GM18499 (cell line): ENCODE results near the gene SPEG.
A peak's percentile ranks its signal among the peaks of the same experiment; 100 is the strongest.

Source experiments
- ATAC-seq: cut with Tn5 transposase; IDR thresholded peaks from one replicate; pipeline ENCODE4 v1.9.1; 2021; ENCODE audit warnings: moderate number of reproducible peaks; ENCODE audit not compliant: insufficient read depth, unreplicated experiment

SPEG gene

DNA sequence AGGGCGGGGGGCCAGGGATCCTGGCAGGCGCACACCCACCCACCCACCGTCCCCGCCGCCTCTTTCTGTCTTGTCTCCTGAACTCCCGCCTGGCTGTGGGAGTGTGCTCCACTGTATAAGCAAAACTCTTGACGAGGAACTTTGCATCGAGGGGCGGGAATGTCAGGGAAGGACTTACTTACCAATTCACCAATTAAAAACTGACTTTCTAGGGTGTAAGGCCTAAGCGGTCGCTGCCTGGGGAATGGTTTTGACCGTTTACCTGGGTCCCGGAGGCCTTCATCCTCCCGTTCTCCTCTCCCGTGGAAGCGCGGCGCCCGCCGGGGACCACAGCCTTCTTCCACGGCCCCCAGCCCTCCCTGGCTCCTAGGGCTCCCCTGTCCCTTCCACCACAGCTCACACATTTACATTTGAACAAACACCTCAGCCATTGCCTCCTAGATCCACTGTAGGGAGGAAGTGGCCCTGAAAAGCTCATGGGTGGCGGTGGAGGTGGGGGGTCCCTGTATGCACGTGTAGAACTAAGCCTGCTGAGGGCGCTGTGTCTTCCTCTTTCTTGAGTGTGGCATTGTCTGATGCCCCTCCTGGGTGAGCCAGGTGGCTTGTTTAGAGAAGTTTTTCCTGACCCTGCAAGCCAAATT lies 88.5 kb downstream of the SPEG start:
- ATAC-seq = no peak

DNA sequence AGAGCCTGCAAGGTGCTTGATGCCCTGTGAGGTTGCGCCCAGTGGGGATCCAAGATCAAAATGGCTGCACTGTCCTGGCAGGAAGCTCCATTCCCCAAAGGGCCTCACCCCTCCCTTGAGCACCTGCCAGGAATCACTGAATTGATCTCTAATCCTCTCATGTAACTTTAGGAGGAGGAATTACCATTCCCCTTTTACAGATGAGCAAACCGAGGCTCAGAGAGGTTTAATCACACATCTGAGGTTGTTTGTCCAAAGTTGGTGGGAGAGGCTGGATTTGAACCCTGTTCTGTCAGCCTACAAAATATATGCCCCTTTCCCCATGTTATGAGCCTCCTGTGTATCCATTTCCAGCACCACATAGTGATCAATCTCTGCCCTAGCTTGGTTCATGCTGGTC lies 90.2 kb downstream of the SPEG start:
- ATAC-seq = no peak

DNA sequence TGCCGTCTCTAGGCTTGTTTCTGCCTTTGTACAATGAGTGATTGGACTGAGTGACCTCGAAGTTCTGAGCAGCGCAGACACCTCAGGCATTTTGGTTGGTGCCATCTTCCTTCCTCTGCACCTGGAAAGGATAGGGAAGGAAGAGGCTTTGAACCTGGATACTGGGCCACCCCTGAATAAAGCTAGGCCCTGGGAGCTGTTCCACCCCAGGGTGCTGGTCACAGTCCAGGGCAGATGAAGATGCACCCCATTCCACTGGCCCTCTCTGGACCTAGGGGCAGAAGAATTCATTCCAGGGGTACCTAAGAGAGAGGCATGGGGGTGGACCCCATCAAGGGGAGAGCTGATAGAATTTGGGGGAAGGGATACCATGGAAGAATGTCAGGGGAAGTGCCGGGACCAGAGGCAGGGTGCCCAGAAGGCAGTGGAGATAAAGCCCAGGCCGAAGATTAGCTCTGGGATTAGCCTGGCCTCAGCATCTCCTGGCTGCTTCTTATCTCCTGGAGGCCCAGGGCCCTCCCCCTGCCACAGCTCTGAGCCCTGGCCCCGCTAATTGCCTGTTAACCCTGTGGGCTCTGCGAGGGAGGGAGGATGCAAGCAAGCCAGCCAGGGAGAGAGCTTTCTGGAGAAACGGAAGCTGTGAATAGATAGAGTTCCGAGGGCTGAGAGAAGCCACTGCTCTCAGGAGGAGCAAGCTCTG lies 91.0 kb downstream of the SPEG start:
- no peak for ATAC-seq

- no peak for ATAC-seq
Observed at GRCh38 chr2:219526320-219527075, 91.9 kb downstream of the SPEG start.

DNA sequence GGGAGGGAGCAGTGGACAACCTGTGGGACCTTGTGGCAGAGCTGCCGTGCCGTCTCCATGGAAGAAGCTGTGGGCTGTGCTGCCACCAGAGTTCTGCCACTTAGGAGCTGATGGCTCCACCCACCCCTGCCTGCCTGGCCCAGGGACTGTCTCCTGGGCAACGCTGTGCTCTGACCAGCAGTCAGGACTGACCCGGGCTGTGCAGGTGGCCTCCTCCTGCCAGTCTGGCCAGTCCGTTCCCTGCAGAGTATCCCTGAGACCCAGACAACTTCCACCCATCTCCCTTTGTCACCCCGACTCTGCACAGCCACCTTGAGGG lies 92.4 kb downstream of the SPEG start:
- no peak for ATAC-seq

DNA sequence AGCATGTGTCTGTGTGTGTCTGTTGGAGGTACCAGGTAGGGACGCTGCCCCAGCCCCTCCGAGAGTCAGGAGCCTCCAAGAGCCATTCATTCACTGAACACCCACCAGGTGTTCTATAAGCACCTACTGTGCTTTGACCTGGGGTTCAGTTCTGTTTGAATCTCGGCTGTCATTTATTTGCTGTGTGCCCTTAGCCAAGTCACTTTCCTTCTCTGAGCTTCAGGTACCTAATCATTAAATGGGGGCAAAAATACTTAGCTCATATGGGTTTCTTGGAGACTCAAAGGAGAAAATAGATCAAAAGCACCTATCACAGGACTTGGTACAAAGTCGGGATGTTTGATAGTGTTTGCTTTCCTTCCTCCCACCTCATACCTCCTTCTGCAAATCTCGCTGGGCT lies 92.8 kb downstream of the SPEG start:
- ATAC-seq = no peak

DNA sequence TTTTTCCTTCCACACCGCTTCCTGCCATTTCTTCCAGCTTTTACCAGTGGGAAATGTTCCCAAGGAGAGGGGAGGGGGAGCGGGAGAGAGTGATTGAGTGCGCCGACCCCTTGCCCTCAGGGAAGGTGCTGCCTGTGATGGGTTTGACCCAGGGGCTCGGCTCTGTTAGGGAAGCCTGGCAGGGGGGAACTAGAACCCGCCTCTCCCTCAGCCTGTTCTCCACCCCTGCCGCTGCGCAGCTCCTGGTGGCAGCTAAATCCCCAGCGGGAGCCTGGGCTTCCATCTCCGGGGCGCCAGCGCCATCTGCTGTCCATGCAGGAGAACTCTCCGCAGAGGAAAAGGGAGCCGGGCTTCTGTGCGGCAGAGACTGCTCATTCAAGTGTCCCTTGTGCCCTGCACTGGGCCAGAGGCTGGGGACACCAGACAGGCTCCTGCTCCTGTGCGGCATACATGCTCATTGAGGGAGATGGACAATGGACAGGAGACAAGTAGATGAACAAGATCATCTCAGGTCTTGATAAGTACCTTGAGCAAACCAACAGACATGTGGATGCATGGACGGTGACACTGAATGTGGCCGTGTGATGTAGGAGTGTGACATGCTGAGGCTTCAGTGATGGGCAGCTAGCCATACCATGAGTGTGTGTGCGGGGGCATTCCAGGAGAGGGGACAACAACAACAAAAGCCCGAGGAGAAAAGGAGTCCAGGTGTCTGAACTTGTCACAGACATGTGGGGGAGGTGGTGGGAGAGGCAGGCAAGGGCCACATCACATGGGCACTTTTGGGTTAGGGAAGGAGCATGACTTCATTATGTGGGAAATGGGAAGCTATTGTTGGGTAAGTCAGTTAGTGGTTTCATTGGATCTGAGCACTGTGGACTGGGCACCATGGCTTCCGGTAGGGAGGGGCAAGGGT lies 95.7 kb downstream of the SPEG start:
- ATAC-seq = peak; percentile 71

DNA sequence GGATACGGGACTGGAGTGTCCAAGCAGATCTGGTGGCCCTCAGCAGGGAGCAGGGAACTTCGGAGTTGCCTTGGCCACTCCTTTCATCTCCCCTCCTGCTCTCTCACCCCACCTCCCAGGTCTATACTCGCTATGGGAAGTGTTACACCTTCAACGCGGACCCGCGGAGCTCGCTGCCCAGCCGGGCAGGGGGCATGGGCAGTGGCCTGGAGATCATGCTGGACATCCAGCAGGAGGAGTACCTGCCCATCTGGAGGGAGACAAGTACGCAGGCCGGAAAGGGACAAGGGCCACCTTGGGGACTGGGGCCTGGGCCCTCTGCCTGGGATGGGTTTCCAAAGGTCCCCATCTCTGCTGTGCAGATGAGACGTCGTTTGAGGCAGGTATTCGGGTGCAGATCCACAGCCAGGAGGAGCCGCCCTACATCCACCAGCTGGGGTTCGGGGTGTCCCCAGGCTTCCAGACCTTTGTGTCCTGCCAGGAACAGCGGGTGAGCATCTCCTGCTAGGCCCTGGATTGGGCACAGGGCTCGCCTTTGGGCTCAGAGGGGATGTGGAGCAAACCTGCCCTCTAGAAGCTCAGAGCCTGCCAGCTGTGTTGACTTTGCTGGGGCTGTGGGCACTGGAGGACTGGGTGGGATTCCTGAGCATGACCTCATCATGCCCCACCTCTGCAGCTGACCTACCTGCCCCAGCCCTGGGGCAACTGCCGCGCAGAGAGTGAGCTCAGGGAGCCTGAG lies 97.2 kb downstream of the SPEG start:
- ATAC-seq = no peak

- no peak for ATAC-seq
Observed at GRCh38 chr2:219532378-219532649, 97.7 kb downstream of the SPEG start.

- no peak for ATAC-seq
Observed at GRCh38 chr2:219533930-219534661, 99.5 kb downstream of the SPEG start.

DNA sequence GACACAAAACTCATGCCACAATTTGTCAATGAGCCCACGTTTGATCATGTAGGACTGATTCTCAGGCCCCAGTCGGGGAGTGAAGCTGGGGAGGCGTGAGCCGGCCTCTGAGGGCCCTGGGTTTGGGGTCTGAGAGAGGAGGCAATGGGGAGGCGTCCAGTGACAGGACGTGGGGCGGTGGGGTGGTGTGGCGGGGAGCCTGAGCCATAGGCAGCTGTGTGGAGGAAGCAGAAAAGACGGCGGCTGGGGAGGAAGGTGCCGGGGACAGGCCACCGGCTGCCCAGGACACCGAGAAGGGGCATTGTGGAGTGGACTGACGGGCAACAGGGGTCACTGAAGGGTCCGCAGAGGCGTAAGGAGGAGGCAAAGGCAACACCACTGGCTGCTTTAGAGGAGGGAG lies 101.8 kb downstream of the SPEG start:
- ATAC-seq = no peak

- ATAC-seq = no peak
Observed at GRCh38 chr2:219536967-219537366, 102.3 kb downstream of the SPEG start.

- ATAC-seq = no peak
Observed at GRCh38 chr2:219537657-219538488, 103.2 kb downstream of the SPEG start.

DNA sequence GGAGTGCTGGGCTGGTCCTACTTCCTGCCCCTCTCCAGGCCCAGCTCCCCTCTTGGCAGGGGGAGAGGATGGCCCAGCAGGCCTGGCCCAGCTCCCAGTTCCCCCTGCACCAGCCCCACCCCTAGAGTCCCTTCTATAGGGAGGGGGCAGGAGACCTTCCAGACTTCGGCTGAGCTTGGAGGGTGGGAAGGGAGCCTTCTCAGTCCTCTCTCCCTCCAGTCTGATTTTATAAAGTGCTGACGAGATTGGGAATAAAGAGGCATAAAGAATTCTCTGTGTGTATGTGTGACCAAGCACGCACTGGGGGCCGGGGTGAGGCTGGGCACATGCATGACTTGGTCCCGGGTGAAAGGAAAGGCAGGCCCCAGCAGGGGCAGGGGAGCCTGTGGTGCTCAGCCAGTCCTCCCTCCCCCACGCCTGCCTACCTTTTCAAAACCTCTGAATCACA lies 103.9 kb downstream of the SPEG start:
- ATAC-seq = no peak

GRCh38 chr2:219538956-219539788 lies 104.5 kb downstream of the SPEG start:
- no peak for ATAC-seq

DNA sequence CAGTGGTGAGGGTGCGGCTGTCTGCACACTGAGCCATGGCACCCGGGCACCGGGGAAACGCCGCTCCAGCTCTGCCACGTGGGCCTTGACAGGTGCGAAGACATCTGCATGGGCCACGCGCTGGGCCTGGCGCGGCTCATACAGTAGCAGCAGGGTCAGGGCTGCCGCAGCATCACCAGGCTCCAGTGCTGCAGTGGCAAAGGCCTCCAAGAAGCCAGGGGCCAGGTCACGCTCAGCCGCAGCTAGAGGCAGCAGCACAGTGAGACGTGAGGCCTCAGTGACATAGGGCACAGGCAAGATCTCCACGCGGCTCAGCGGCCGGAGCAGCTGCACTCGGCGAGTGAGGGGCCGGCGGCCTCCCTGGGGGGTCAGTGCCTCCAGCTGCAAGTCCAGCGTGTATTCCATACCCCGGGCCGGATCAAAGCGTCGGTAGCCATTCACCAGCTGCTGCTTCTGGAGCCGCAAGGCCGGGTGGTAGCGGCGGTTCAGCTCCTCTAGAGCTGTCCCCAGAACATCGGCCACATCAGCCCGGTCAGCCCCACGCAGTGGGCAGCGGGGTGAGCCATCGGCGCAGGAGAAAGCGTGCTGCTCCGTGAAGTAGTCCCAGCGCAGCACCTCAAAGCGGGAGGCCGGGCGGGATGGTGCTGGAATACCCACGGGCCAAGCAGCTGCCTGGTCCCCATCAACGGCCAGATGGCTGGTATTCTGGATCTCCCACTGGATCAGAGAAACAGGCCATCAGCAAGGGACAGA lies 105.5 kb downstream of the SPEG start:
- no peak for ATAC-seq
